ENCODE measurements around the gene AMPD1. TPM values are rescaled to one million over a fixed set of nuclear protein-coding genes. Genes with fewer than 3 reads are reported as not detected.

Gene AMPD1
- total RNA-seq, 2 donors from 2014 or later: not detected

DNA sequence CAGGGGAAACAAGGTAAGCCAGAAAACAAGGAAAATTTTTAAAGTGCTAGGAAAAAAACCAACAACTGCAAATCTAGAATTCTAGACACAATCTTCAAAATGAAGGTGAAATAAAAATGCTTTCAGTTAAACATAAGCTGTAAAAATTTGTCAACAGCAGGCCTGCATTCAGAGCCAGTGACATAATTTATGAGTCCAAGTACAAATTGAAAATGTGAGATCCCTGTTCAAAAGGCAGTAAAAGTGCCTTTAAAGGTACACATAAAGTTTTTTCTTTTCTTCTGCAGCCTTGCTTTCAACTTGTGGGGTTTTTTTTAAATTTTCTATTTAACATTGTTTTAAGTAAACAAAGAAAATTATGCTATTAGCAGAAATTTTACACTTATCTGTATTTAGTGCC lies 62.9 kb downstream of the AMPD1 start:
- no peaks in the 10 kb centered on the region for H3K4me1 Mint-ChIP-seq
- no peaks in the 10 kb centered on the region for H3K36me3 Mint-ChIP-seq (ENCODE audit: low read depth)
- no peaks in the 10 kb centered on the region for H3K9me3 Mint-ChIP-seq
- no peak for ATAC-seq (replicated peaks)
- no peak overlapping the region for H3K4me3 Mint-ChIP-seq
- no peak overlapping the region for H3K27ac Mint-ChIP-seq
- H3K27me3 Mint-ChIP-seq: peaks cover 18% of the 10 kb centered on the region

DNA sequence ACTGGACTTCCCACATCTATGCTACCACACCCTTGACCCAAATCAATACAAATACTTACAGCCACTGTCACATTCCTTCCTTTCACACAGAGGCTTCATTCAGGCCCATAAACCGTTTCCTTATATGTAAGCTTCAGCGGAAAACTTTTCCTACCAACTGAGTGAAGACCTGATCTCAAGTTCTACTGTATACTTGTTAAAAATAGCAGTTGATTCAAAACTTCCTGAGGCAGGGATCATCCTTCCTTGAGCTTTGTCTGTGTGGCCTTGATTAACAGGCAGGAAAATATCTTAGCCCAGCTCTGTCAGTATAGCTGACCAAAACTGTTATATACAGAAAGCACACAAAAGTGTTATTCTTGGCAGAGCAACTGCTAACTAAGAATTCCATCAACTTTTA lies 68.2 kb downstream of the AMPD1 start:
- peaks cover 16% of the 10 kb centered on the region for H3K27me3 Mint-ChIP-seq
- H3K4me3 Mint-ChIP-seq: no peak overlapping the region
- no peaks in the 10 kb centered on the region for H3K4me1 Mint-ChIP-seq
- ATAC-seq (replicated peaks): no peak
- H3K9me3 Mint-ChIP-seq: no peaks in the 10 kb centered on the region
- no peak overlapping the region for H3K27ac Mint-ChIP-seq
- H3K36me3 Mint-ChIP-seq (ENCODE audit: low read depth): no peaks in the 10 kb centered on the region

DNA sequence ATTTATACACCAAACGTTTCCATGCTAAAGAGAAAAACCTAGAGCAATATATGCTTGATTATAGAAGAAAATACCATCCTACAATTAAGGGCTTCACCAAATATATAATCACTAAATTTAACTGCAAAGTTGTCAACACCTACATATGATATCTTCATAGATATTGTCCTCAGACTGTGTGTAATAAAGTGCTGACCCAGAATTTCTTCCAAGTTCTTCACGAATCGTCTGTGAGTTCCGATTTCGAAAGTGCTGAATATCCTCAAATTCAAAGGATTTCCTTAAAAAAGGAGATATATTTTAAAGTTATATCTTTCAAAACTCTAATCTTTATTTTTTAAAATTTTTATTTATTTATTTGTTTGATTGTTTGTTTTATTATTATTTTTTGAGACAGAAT lies 72.0 kb downstream of the AMPD1 start:
- ATAC-seq (replicated peaks): no peak
- H3K4me1 Mint-ChIP-seq: no peaks in the 10 kb centered on the region
- no peaks in the 10 kb centered on the region for H3K9me3 Mint-ChIP-seq

More for the DNA sequence above, 72.0 kb downstream of the AMPD1 start:
- no peaks in the 10 kb centered on the region for H3K36me3 Mint-ChIP-seq (ENCODE audit: low read depth)
- no peak overlapping the region for H3K27ac Mint-ChIP-seq
- H3K4me3 Mint-ChIP-seq: no peak overlapping the region
- peaks cover 5% of the 10 kb centered on the region for H3K27me3 Mint-ChIP-seq

Other genes starting within 250 kb of the AMPD1 start
- gene TRIM33, start 184.3 kb downstream of the AMPD1 start, total RNA-seq: 10 to 100 TPM; 36.6 to 45.9 TPM
- 10 to 100 TPM; 39.3 to 50.4 TPM for gene BCAS2, start 113.9 kb downstream of the AMPD1 start, total RNA-seq
- gene DENND2C, start 25.5 kb downstream of the AMPD1 start, total RNA-seq: 1 to 10 TPM; 1.0 to 1.4 TPM
- gene NRAS, start 21.2 kb upstream of the AMPD1 start, total RNA-seq: 10 to 100 TPM; 45.5 to 54.8 TPM
- 100 to 1,000 TPM; 465 to 604 TPM for gene CSDE1, start 62.4 kb upstream of the AMPD1 start, total RNA-seq
- 10 to 100 TPM; 55.9 to 86.3 TPM for gene SIKE1, start 85.1 kb upstream of the AMPD1 start, total RNA-seq
- gene SYCP1, start 159.3 kb upstream of the AMPD1 start, total RNA-seq: not detected

Data from activated T-helper 17 cell treated with anti-CD3 and anti-CD28 coated beads, Interleukin-2, amount 50 U/mL, for 72 hours (primary cell).